Endodermal cell (in vitro differentiated cells): ENCODE data around the gene FOXM1. TPM values are rescaled to one million over a fixed set of nuclear protein-coding genes. Genes with fewer than 3 reads are reported as not detected.

ENCODE experiments used
- DNase-seq: peaks from one replicate; pipeline ENCODE4 v3.0.0-alpha.2; 2017
- H3K27ac ChIP-seq: 2 replicates; pipeline ENCODE4 v1.5.1; 2013; ENCODE audit warnings: mild to moderate bottlenecking, low read depth, low read length, moderate library complexity
- H3K27me3 ChIP-seq: 2 replicates; pipeline ENCODE4 v1.6.1; 2013; ENCODE audit warnings: mild to moderate bottlenecking, low read length, moderate library complexity; ENCODE audit not compliant: insufficient read depth, control insufficient read depth, poor library complexity, severe bottlenecking
- H3K36me3 ChIP-seq: 2 replicates; pipeline ENCODE4 v1.7.0; 2013; ENCODE audit warnings: mild to moderate bottlenecking, low read length, moderate library complexity; ENCODE audit not compliant: control insufficient read depth, insufficient read depth
- H3K4me1 ChIP-seq: one replicate; pipeline ENCODE4 v1.7.0; 2013; ENCODE audit warnings: low read length; ENCODE audit not compliant: control insufficient read depth, insufficient read depth
- H3K4me3 ChIP-seq: 2 replicates; pipeline ENCODE4 v1.5.1; 2013; ENCODE audit warnings: mild to moderate bottlenecking, low read length, moderate library complexity
- H3K9ac ChIP-seq: 2 replicates; pipeline ENCODE4 v1.6.1; 2013; ENCODE audit warnings: mild to moderate bottlenecking, low read length, moderate library complexity; ENCODE audit not compliant: poor library complexity, severe bottlenecking; ENCODE audit errors: extremely low read depth
- H3K9me3 ChIP-seq: 2 replicates; pipeline ENCODE4 v1.6.1; 2013; ENCODE audit warnings: mild to moderate bottlenecking, low read length, moderate library complexity; ENCODE audit not compliant: control insufficient read depth
- H3K27ac Mint-ChIP-seq: 2 replicates; pipeline ENCODE4 v1.8.0; 2020; ENCODE audit warnings: mixed read lengths
- H3K27me3 Mint-ChIP-seq: 2 replicates; pipeline ENCODE4 v1.8.0; 2021; ENCODE audit warnings: mild to moderate bottlenecking, mixed read lengths; ENCODE audit not compliant: insufficient read depth
- H3K36me3 Mint-ChIP-seq: 2 replicates; pipeline ENCODE4 v1.8.0; 2020; ENCODE audit warnings: low read depth, mixed read lengths
- H3K4me1 Mint-ChIP-seq: 2 replicates; pipeline ENCODE4 v1.8.0; 2020; ENCODE audit warnings: mixed read lengths
- H3K4me3 Mint-ChIP-seq: 2 replicates; pipeline ENCODE4 v1.8.0; 2020; ENCODE audit warnings: mild to moderate bottlenecking, moderate library complexity, mixed read lengths
- H3K9me3 Mint-ChIP-seq: 2 replicates; pipeline ENCODE4 v1.8.0; 2020; ENCODE audit warnings: mild to moderate bottlenecking, mixed read lengths
- CTCF ChIP-seq: fragments of 200-600 bp; sonication (generic); conservative IDR thresholded peaks from 2 replicates; pipeline ENCODE4 v1.5.0; 2021; ENCODE audit warnings: antibody characterized with exemption, mild to moderate bottlenecking
- WGBS, 2 experiments: methylation state at CpG; one replicate each; pipeline versions ENCODE4 v1.1.5 to v1.1.7; 2013; ENCODE audit warnings: missing lambda C conversion rate in 2 of 2, mixed read lengths in 1 of 2; ENCODE audit not compliant: insufficient coverage in 1 of 2, insufficient read length in 1 of 2; 5-methylcytosine and 5-hydroxymethylcytosine counted together
- long read RNA-seq, 4 experiments: library from polyadenylated mRNA in 2 of 4; library from RNA in 1 of 4; library from capped mRNA in 1 of 4; stranded (forward) in 3 of 4; unstranded in 1 of 4; transcript quantifications; one replicate each; pipeline ENCODE4 v2.0.0, GENCODE V29; 2020 to 2021; ENCODE audit warnings: inconsistent platforms in 1 of 4
- polyA plus RNA-seq, 2 experiments: library from polyadenylated mRNA; stranded (reverse); fragments of 50-300 nt; gene quantifications; one replicate each; pipeline ENCODE4 v1.2.3, GENCODE V29; 2013
- total RNA-seq, 2 donors: library from RNA; stranded (reverse); fragmentation: NEBNext Ultra II Directional in 1 of 2; extraction: Animal tissue kit (Norgen Biotek cat#: 25700) in 1 of 2; gene quantifications; 2 replicates in 1 of 2; 3 replicates in 1 of 2; pipeline ENCODE4 v1.2.1, GENCODE V29; 2021

Gene FOXM1
- total RNA-seq, result 100 to 1,000 TPM in 1 of 2 donors, 10 to 100 TPM in 1; 93.9 to 147 TPM
- 77.6 TPM for polyA plus RNA-seq (2013, experiment 1 of 2)
- polyA plus RNA-seq (2013, experiment 2 of 2), result 78.7 TPM
- long read RNA-seq, experiment 1, transcript FOXM1-203 (8 exons, 3,370 nt), result major isoform, 10 of 49 reads
- long read RNA-seq, experiment 1, partial matches to known transcripts, result 9 of 49 reads
- long read RNA-seq, experiment 1, other reads (novel, unspliced or antisense), result 29 of 49 reads
- long read RNA-seq, experiment 2, transcript FOXM1-203 (8 exons, 3,370 nt), result major isoform, 38 of 104 reads
- long read RNA-seq, experiment 2, partial matches to known transcripts, result 18 of 104 reads
- long read RNA-seq, experiment 2, other reads (novel, unspliced or antisense), result 45 of 104 reads
- long read RNA-seq, experiment 3, transcript FOXM1-202 (9 exons, 3,315 nt), result minor isoform, 6 of 127 reads
- long read RNA-seq, experiment 3, transcript FOXM1-203 (8 exons, 3,370 nt), result major isoform, 21 of 127 reads
- long read RNA-seq, experiment 3, partial matches to known transcripts, result 15 of 127 reads
- long read RNA-seq, experiment 3, other reads (novel, unspliced or antisense), result 81 of 127 reads
- long read RNA-seq, experiment 4, partial matches to known transcripts, result 0 of 2 reads
- long read RNA-seq, experiment 4, other reads (novel, unspliced or antisense), result 2 of 2 reads

- Mint-ChIP-seq H3K36me3 (peaks cover 37% of the 10 kb centered on the region), H3K9me3 (no peaks in the 10 kb centered on the region), H3K4me1 (peaks cover 25% of the 10 kb centered on the region), H3K27me3 (no peaks in the 10 kb centered on the region), H3K27ac (peak within 1 kb of the TSS; percentile 98), H3K4me3 (peak within 1 kb of the TSS; percentile 94)
- Histone ChIP-seq H3K4me3 (peak within 1 kb of the TSS; percentile 91), H3K9me3 (no peaks in the 10 kb centered on the region), H3K27ac (peak within 1 kb of the TSS; percentile 81), H3K4me1 (no peaks in the 10 kb centered on the region), H3K36me3 (peaks cover 27% of the 10 kb centered on the region), H3K9ac (peak within 1 kb of the TSS; percentile 90), H3K27me3 (no peaks in the 10 kb centered on the region)
- DNase-seq, result peak; percentile 99
- 1 to 3% methylated on average over 25 to 70 of the region's 70 CpGs for WGBS, 2 experiments
- TF ChIP-seq CTCF, result peak; percentile 50
Observed at GRCh38 chr12:2877047-2877952, at the start of gene FOXM1, which contains the start of gene RHNO1. Gene FOXM1 (minus strand): TSS chr12:2877174. CDS start chr12:2874478, 2,696 bp downstream. Gene RHNO1 (plus strand): TSS chr12:2877223. CDS start chr12:2885367, 8,144 bp downstream.

GRCh38 chr12:2925322-2925995 is 48.5 kb upstream of the FOXM1 start:
- no peak overlapping the region for H3K27ac ChIP-seq
- H3K4me3 Mint-ChIP-seq, result no peak overlapping the region
- H3K9me3 ChIP-seq, result no peaks in the 10 kb centered on the region
- peaks cover 59% of the 10 kb centered on the region for H3K36me3 ChIP-seq
- no peaks in the 10 kb centered on the region for H3K27me3 ChIP-seq
- no peaks in the 10 kb centered on the region for H3K27me3 Mint-ChIP-seq
- H3K9me3 Mint-ChIP-seq, result peaks cover 2% of the 10 kb centered on the region
- no peak for TF ChIP-seq CTCF
- H3K4me1 ChIP-seq, result no peaks in the 10 kb centered on the region
- no peaks in the 10 kb centered on the region for H3K4me1 Mint-ChIP-seq
- 91% methylated on average over 4 to 6 of the region's 6 CpGs for WGBS, 2 experiments
- DNase-seq, result no peak
- no peak overlapping the region for H3K4me3 ChIP-seq
- H3K27ac Mint-ChIP-seq, result no peak overlapping the region
- peaks cover 76% of the 10 kb centered on the region for H3K36me3 Mint-ChIP-seq
- no peak overlapping the region for H3K9ac ChIP-seq
